H1 (cell line): Measurements from ENCODE around the gene LSM4. TPM values are rescaled to one million over a fixed set of nuclear protein-coding genes. Genes with fewer than 3 reads are reported as not detected.

ENCODE experiments used
- CTCF ChIA-PET: fragments of 300-600 bp; sonication (Branson Sonifier 250); formaldehyde crosslinking; loops from one replicate; lab custom pipeline; 2021; ENCODE audit not compliant: partially characterized antibody; lab: Charles Lee
- POLR2A ChIA-PET: fragments of 300-600 bp; sonication (Branson Sonifier 250); formaldehyde crosslinking; loops from one replicate; lab custom pipeline; 2021; ENCODE audit warnings: inconsistent platforms; ENCODE audit not compliant: partially characterized antibody; lab: Charles Lee
- DNase-seq, 2 experiments: peaks; one replicate each; pipeline versions ENCODE4 v3.0.0 to v3.0.0-alpha.2; 2010 to 2022; ENCODE audit warnings: low spot score in 2 of 2, low read depth in 1 of 2, mixed read lengths in 1 of 2
- FAIRE-seq: peaks from 2 replicates; lab custom pipeline; 2011; peaks lifted over from hg19 to GRCh38; lab: Jason Lieb, UNC
- H2AFZ ChIP-seq: 2 replicates; pipeline ENCODE4 v1.8.1; 2012; ENCODE audit warnings: low read length, inconsistent platforms
- H2AK5ac ChIP-seq: 2 replicates; pipeline ENCODE4 v1.6.1; 2013; ENCODE audit warnings: low read depth, low read length
- H2BK120ac ChIP-seq: replicated peaks from 2 replicates; pipeline ENCODE3; 2013; ENCODE audit warnings: low read depth, low read length, inconsistent platforms
- H2BK12ac ChIP-seq: 2 replicates; pipeline ENCODE4 v1.6.1; 2013; ENCODE audit warnings: low read depth, low read length
- H2BK15ac ChIP-seq: 2 replicates; pipeline ENCODE4 v1.6.1; 2013; ENCODE audit warnings: low read length
- H2BK20ac ChIP-seq: 2 replicates; pipeline ENCODE4 v1.6.1; 2013; ENCODE audit warnings: low read length
- H2BK5ac ChIP-seq: 2 replicates; pipeline ENCODE4 v1.6.1; 2013; ENCODE audit warnings: low read depth, low read length
- H3K14ac ChIP-seq: 2 replicates; pipeline ENCODE4 v1.6.1; 2013; ENCODE audit warnings: inconsistent platforms; ENCODE audit not compliant: insufficient read length
- H3K18ac ChIP-seq: 2 replicates; pipeline ENCODE4 v1.6.1; 2013; ENCODE audit warnings: low read length; ENCODE audit errors: extremely low read depth
- H3K23ac ChIP-seq: 2 replicates; pipeline ENCODE4 v1.6.1; 2013; ENCODE audit warnings: inconsistent platforms; ENCODE audit not compliant: insufficient read length
- H3K23me2 ChIP-seq: 2 replicates; pipeline ENCODE4 v1.6.1; 2013; ENCODE audit warnings: low read depth, low read length
- H3K27ac ChIP-seq: 2 replicates; pipeline ENCODE4 v1.6.1; 2011; ENCODE audit warnings: low read depth, low read length, inconsistent platforms
- H3K27me3 ChIP-seq, 4 experiments: replicated peaks in 1 of 4; 1 replicate in 1 of 4; 2 replicates in 3 of 4; pipeline versions ENCODE4 v1.6.1 to v1.8.1; 2011 to 2013; ENCODE audit warnings: low read length in 3 of 4, mild to moderate bottlenecking in 3 of 4, inconsistent platforms in 2 of 4, mixed read lengths in 2 of 4, moderate library complexity in 1 of 4; ENCODE audit not compliant: control insufficient read depth in 3 of 4, insufficient read depth in 3 of 4; ENCODE audit errors: extremely low read depth in 1 of 4
- H3K36me3 ChIP-seq, 4 experiments: 2 replicates each; pipeline versions ENCODE4 v1.6.1 to v1.8.1; 2011 to 2013; ENCODE audit warnings: mild to moderate bottlenecking in 4 of 4, low read length in 3 of 4, moderate library complexity in 2 of 4, control low read depth in 1 of 4, inconsistent platforms in 1 of 4; ENCODE audit not compliant: insufficient read depth in 4 of 4, control insufficient read depth in 2 of 4
- H3K4ac ChIP-seq: replicated peaks from 2 replicates; pipeline ENCODE3; 2013; ENCODE audit warnings: low read length, low read depth, mixed read lengths, inconsistent platforms; ENCODE audit not compliant: insufficient read length
- H3K4me1 ChIP-seq, 4 experiments: replicated peaks in 1 of 4; 1 replicate in 1 of 4; 2 replicates in 3 of 4; pipeline versions ENCODE4 v1.6.1 to v1.8.1; 2011 to 2013; ENCODE audit warnings: low read length in 3 of 4, inconsistent platforms in 2 of 4, mixed read lengths in 1 of 4; ENCODE audit not compliant: insufficient read depth in 4 of 4, control insufficient read depth in 3 of 4
- H3K4me2 ChIP-seq, 2 experiments: 2 replicates each; pipeline versions ENCODE4 v1.6.1 to v1.8.1; 2011 to 2013; ENCODE audit warnings: low read depth in 2 of 2, low read length in 2 of 2, control low read depth in 1 of 2, inconsistent platforms in 1 of 2, mild to moderate bottlenecking in 1 of 2; ENCODE audit not compliant: insufficient read depth in 1 of 2
- H3K4me3 ChIP-seq, 4 experiments: fragments of 200-600, 300-600 bp in 1 of 4; sonication (generic), shearing (Covaris generic), sonication (Bioruptor Twin) in 1 of 4; 2 replicates each; pipeline versions ENCODE4 v1.5.1 to v1.8.1; 2011 to 2016; ENCODE audit warnings: low read length in 4 of 4, low read depth in 3 of 4, control low read depth in 2 of 4, inconsistent platforms in 2 of 4, mild to moderate bottlenecking in 2 of 4, mixed read lengths in 1 of 4, moderate library complexity in 1 of 4; ENCODE audit not compliant: insufficient read depth in 2 of 4; ENCODE audit errors: extremely low read depth in 1 of 4
- H3K56ac ChIP-seq: replicated peaks from 2 replicates; pipeline ENCODE3; 2013; ENCODE audit warnings: low read depth, mild to moderate bottlenecking, mixed read lengths, low read length, inconsistent platforms; ENCODE audit not compliant: insufficient read length
- H3K79me1 ChIP-seq: 2 replicates; pipeline ENCODE4 v1.6.1; 2013; ENCODE audit warnings: low read depth, low read length, control low read depth
- H3K79me2 ChIP-seq, 2 experiments: 2 replicates each; pipeline versions ENCODE4 v1.6.1 to v1.8.1; 2012 to 2013; ENCODE audit warnings: low read length in 2 of 2, mild to moderate bottlenecking in 2 of 2, inconsistent platforms in 1 of 2; ENCODE audit not compliant: insufficient read depth in 2 of 2, control insufficient read depth in 1 of 2
- H3K9ac ChIP-seq, 4 experiments: replicated peaks in 1 of 4; 1 replicate in 1 of 4; 2 replicates in 3 of 4; pipeline versions ENCODE4 v1.6.1 to v1.8.1; 2011 to 2013; ENCODE audit warnings: low read depth in 3 of 4, low read length in 3 of 4, control low read depth in 2 of 4, mild to moderate bottlenecking in 2 of 4, moderate library complexity in 2 of 4, inconsistent platforms in 1 of 4; ENCODE audit errors: extremely low read depth in 1 of 4
- H3K9me3 ChIP-seq, 2 experiments: 2 replicates each; pipeline versions ENCODE4 v1.6.1 to v1.8.1; 2012 to 2013; ENCODE audit warnings: mild to moderate bottlenecking in 2 of 2, moderate library complexity in 2 of 2, control low read depth in 1 of 2, inconsistent platforms in 1 of 2, low read depth in 1 of 2, low read length in 1 of 2, mixed read lengths in 1 of 2; ENCODE audit not compliant: insufficient read depth in 2 of 2
- H4K20me1 ChIP-seq, 2 experiments: replicated peaks in 1 of 2; 2 replicates each; pipeline versions ENCODE3 to v1.8.1; 2011 to 2013; ENCODE audit warnings: inconsistent platforms in 2 of 2, low read length in 2 of 2, mild to moderate bottlenecking in 1 of 2; ENCODE audit not compliant: insufficient read depth in 2 of 2, control insufficient read depth in 1 of 2
- H4K5ac ChIP-seq: 2 replicates; pipeline ENCODE4 v1.6.1; 2013; ENCODE audit warnings: low read length, low read depth, mixed read lengths, inconsistent platforms; ENCODE audit not compliant: insufficient read length
- H4K8ac ChIP-seq: 2 replicates; pipeline ENCODE4 v1.8.0; 2013; ENCODE audit warnings: mild to moderate bottlenecking, moderate library complexity, low read length, inconsistent platforms; ENCODE audit not compliant: insufficient read depth; ENCODE audit errors: extremely low read depth
- H4K91ac ChIP-seq: replicated peaks from 2 replicates; pipeline ENCODE3; 2013; ENCODE audit warnings: low read length, mixed read lengths, inconsistent platforms; ENCODE audit not compliant: insufficient read length
- BACH1 ChIP-seq: IDR thresholded peaks from 2 replicates; pipeline ENCODE4 v1.6.1; 2012; ENCODE audit warnings: low read length, improper control_type of control experiment
- CHD2 ChIP-seq: IDR thresholded peaks from 2 replicates; pipeline ENCODE4 v1.6.1; 2012; ENCODE audit warnings: low read length, improper control_type of control experiment
- CTBP2 ChIP-seq: IDR thresholded peaks from 2 replicates; pipeline ENCODE4 v1.7.0; 2011; ENCODE audit warnings: borderline replicate concordance, mild to moderate bottlenecking, moderate library complexity, mixed read lengths, low read length; ENCODE audit not compliant: insufficient read depth, insufficient read length
- FOSL1 ChIP-seq: IDR thresholded peaks from 2 replicates; pipeline ENCODE4 v1.6.1; 2011; ENCODE audit warnings: mild to moderate bottlenecking, low read depth, low read length, moderate library complexity; ENCODE audit not compliant: insufficient read depth
- JUN ChIP-seq: IDR thresholded peaks from 2 replicates; pipeline ENCODE4 v1.6.1; 2011; ENCODE audit warnings: low read depth, mild to moderate bottlenecking, improper control_type of control experiment, low read length
- PHF8 ChIP-seq: fragments of 200-600 bp; sonication (generic); conservative IDR thresholded peaks from 2 replicates; pipeline ENCODE4 v1.7.1; 2012; ENCODE audit warnings: low read depth, mild to moderate bottlenecking, inconsistent platforms, low read length, moderate library complexity
- POLR2A ChIP-seq, 2 experiments: IDR thresholded peaks; 1 replicate in 1 of 2; 2 replicates in 1 of 2; pipeline ENCODE4 v1.6.1; 2011; ENCODE audit warnings: low read depth in 2 of 2, low read length in 2 of 2, mild to moderate bottlenecking in 2 of 2; ENCODE audit errors: control extremely low read depth in 1 of 2
- POLR2AphosphoS5 ChIP-seq: IDR thresholded peaks from 2 replicates; pipeline ENCODE4 v1.6.1; 2011; ENCODE audit warnings: low read depth, low read length
- RXRA ChIP-seq: IDR thresholded peaks from 2 replicates; pipeline ENCODE4 v1.6.1; 2011; ENCODE audit warnings: low read depth, mild to moderate bottlenecking, low read length, moderate library complexity; ENCODE audit not compliant: insufficient read depth
- SIX5 ChIP-seq: IDR thresholded peaks from 2 replicates; pipeline ENCODE4 v1.6.1; 2011; ENCODE audit warnings: mild to moderate bottlenecking, low read depth, low read length
- SUZ12 ChIP-seq: fragments of 200-600 bp; sonication (generic); IDR thresholded peaks from 2 replicates; pipeline ENCODE4 v1.6.1; 2012; ENCODE audit warnings: mild to moderate bottlenecking, inconsistent platforms, low read length, moderate library complexity, mixed read lengths
- WGBS, 2 experiments: shearing (Covaris generic) in 1 of 2; methylation state at CpG; one replicate each; pipeline versions ENCODE4 v1.1.6 to v1.1.7; 2013 to 2015; ENCODE audit warnings: low lambda C conversion rate in 2 of 2, mixed read lengths in 2 of 2, inconsistent platforms in 1 of 2, low coverage in 1 of 2, missing lambda C conversion rate in 1 of 2; ENCODE audit not compliant: insufficient replicate concordance in 2 of 2, insufficient coverage in 1 of 2, insufficient read length in 1 of 2; ENCODE audit errors: extremely low coverage in 1 of 2, missing lambda C conversion rate in 1 of 2; 5-methylcytosine and 5-hydroxymethylcytosine counted together
- polyA plus RNA-seq, 7 experiments: library from polyadenylated mRNA; depleted of rRNA in 3 of 7; stranded (reverse) in 5 of 7; unstranded in 2 of 7; fragments of >200 nt in 5 of 7; fragments of 200-250 nt in 2 of 7; gene quantifications; 1 replicate in 5 of 7; 2 replicates in 1 of 7; 4 replicates in 1 of 7; pipeline versions ENCODE4 v1.2.1 to v1.2.3, GENCODE V29; 2011 to 2013; ENCODE audit warnings: missing spikeins in 2 of 7, mixed read lengths in 2 of 7
- total RNA-seq: library from RNA; stranded (reverse); fragmentation: NEBNext Ultra II Directional; extraction: Animal tissue kit (Norgen Biotek cat#: 25700); gene quantifications from 2 replicates; pipeline ENCODE4 v1.2.1, GENCODE V29; 2021
- TF ChIP-seq, protein P1 (sequence below): IDR thresholded peaks from 2 replicates; pipeline ENCODE4 v1.6.1; 2011; ENCODE audit warnings: low read depth, mild to moderate bottlenecking, low read length; ENCODE audit not compliant: insufficient read depth

LSM4 gene
- total and polyA plus RNA-seq, 2 of the 8 experiments (the other 6 are each of a cell fraction or from before 2014, with no cell fraction given), result 302 to 319 TPM

DNA sequence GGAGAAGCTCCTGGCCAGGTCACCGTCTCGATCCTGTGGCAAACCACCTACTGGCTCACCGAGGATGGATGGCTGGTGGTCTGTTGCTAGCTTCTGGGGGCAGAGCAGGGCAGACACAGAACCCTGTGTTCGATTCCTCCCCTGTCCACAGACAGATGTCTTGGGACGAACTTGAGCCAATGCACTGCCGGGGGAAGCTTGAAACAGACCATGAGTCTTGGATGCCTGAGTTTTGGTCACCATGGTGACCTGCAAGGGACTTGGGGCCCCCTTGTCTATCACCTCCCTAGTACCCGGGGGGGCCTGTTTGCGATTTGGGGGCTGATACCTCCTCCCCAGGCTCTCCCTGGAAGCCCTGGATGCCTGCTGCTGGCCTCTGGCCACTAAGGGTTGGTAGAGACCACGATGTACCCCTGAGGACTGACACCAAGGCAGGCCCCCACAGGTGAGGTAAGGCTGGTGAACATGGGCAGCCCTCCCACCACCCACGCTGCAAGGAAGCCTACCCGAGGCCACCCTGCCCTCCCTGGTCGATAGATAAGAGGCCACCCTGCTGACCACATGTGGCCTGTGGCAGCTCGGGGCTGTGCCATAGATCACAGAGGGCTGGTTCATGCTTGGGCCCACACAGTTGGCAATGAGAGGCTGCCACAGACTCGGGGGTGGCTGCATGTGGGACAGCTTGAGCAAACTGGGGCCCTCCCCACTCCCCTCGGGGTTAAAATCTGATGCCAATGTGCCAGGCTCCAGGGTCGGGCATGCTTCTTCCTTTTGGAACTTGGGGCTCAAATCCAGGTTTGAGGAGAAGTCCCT, 59.3 kb downstream of the LSM4 start:
- no peak overlapping the region for H4K91ac ChIP-seq
- H2BK5ac ChIP-seq, result no peak overlapping the region
- H3K79me1 ChIP-seq, result no peaks in the 10 kb centered on the region; the same call in 1 of the 2 replicates
- no peaks in the 10 kb centered on the region for H3K4me1 ChIP-seq
- H3K4me2 ChIP-seq, result no peak overlapping the region
- H3K27ac ChIP-seq, result no peak overlapping the region
- no peak overlapping the region for H4K8ac ChIP-seq
- no peak overlapping the region for H2AK5ac ChIP-seq
- H3K18ac ChIP-seq, result no peak overlapping the region
- H3K27me3 ChIP-seq, result peaks cover 0 to 10% (median 0%) of the 10 kb centered on the region in 4 experiments; a peak in 3 of 7 replicates
- H2BK15ac ChIP-seq, result 0 out of 2 replicates have a peak overlapping the region, but pooled peaks have one; percentile 29
- H3K56ac ChIP-seq, result no peak overlapping the region
- no peak overlapping the region for H2AFZ ChIP-seq
- FAIRE-seq, result no peak
- ChIA-PET POLR2A (interaction anchor here (0.6 to 3.8 kb wide), 9 partner anchors 8 to 56 kb away, joined by 3 to 19 read pairs (median 4); partner anchors contain the start of genes IQCN and JUND), CTCF (interaction anchor here (0.6 to 3.9 kb wide), 6 partner anchors 9 to 102 kb away, joined by 3 to 21 read pairs (median 3); a partner anchor contains a TSS)
- no peak overlapping the region for H2BK12ac ChIP-seq
- H3K79me2 ChIP-seq, result no peaks in the 10 kb centered on the region
- H3K23me2 ChIP-seq, result no peaks in the 10 kb centered on the region; the same call in 1 of the 2 replicates
- WGBS, 2 experiments, result 84% methylated on average over 16 of the region's 16 CpGs; no CpG with 5 or more reads in 1 of the 2 experiments
- no peak overlapping the region for H3K4ac ChIP-seq
- no peak overlapping the region for H3K14ac ChIP-seq
- H4K20me1 ChIP-seq, result peaks cover 0 to 1% of the 10 kb centered on the region in 2 experiments
- H3K9ac ChIP-seq, result no peak overlapping the region
- no peaks in the 10 kb centered on the region for H3K9me3 ChIP-seq
- no peaks in the 10 kb centered on the region; a peak in 1 of 8 replicates for H3K36me3 ChIP-seq
- DNase-seq, result no peak
- no peak overlapping the region for H4K5ac ChIP-seq
- no peak overlapping the region for H3K23ac ChIP-seq
- H2BK120ac ChIP-seq, result no peak overlapping the region
- no peak overlapping the region for H3K4me3 ChIP-seq
- H2BK20ac ChIP-seq, result no peak overlapping the region
- no peak for TF ChIP-seq CTBP2
- TF ChIP-seq RXRA, result no peak
- no peak for TF ChIP-seq BACH1
- TF ChIP-seq, protein P1, sequence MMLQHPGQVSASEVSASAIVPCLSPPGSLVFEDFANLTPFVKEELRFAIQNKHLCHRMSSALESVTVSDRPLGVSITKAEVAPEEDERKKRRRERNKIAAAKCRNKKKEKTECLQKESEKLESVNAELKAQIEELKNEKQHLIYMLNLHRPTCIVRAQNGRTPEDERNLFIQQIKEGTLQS, result no peak
- no peak for TF ChIP-seq SUZ12
- TF ChIP-seq CHD2, result no peak
- no peak for TF ChIP-seq FOSL1
- no peak for TF ChIP-seq JUN
- no peak for TF ChIP-seq SIX5
- TF ChIP-seq POLR2AphosphoS5, result no peak
- TF ChIP-seq PHF8, result no peak
- TF ChIP-seq POLR2A (IDR thresholded peaks at IDR 0.05; ENCODE audit: control extremely low read depth in 1 of 2, low read depth in 2 of 2, low read length in 2 of 2), result no peak
